GM23338 (cell line): Measurements from ENCODE around the gene HNRNPAB. TPM values are rescaled to one million over a fixed set of nuclear protein-coding genes. Genes with fewer than 3 reads are reported as not detected.

Source experiments
- ATAC-seq: fragments of 200-7000 bp; cut with Tn5 transposase; 3 replicates; pipeline ENCODE4 v1.9.1; 2020
- DNase-seq: peaks from one replicate; pipeline ENCODE4 v3.0.0-alpha.2; 2015; ENCODE audit warnings: low spot score
- H2AFZ ChIP-seq: fragments of 200-600 bp; sonication (generic); 2 replicates; pipeline ENCODE4 v1.8.0; 2016; ENCODE audit warnings: antibody characterized with exemption, mild to moderate bottlenecking, moderate library complexity
- H3F3A ChIP-seq: fragments of 200-600 bp; sonication (generic); replicated peaks from 2 replicates; pipeline ENCODE4 v1.8.0; 2017; ENCODE audit warnings: antibody characterized with exemption, mixed run types, low read depth
- H3K27ac ChIP-seq: fragments of 200-600 bp; sonication (generic); 2 replicates; pipeline ENCODE4 v1.6.1; 2016; ENCODE audit warnings: low read depth
- H3K27me3 ChIP-seq: fragments of 200-600 bp; sonication (generic); 2 replicates; pipeline ENCODE4 v1.8.0; 2016; ENCODE audit warnings: mild to moderate bottlenecking, mixed run types, moderate library complexity; ENCODE audit not compliant: insufficient read depth
- H3K36me3 ChIP-seq: fragments of 200-600 bp; sonication (generic); 2 replicates; pipeline ENCODE4 v1.8.0; 2016; ENCODE audit warnings: mild to moderate bottlenecking; ENCODE audit not compliant: insufficient read depth
- H3K4me1 ChIP-seq: fragments of 200-600 bp; sonication (generic); 2 replicates; pipeline ENCODE4 v1.8.0; 2016; ENCODE audit warnings: mild to moderate bottlenecking, moderate library complexity; ENCODE audit not compliant: insufficient read depth
- H3K4me2 ChIP-seq: fragments of 200-600 bp; sonication (generic); 2 replicates; pipeline ENCODE4 v1.7.1; 2017; ENCODE audit warnings: mixed run types
- H3K4me3 ChIP-seq: fragments of 200-600 bp; sonication (generic); 2 replicates; pipeline ENCODE4 v1.6.1; 2016; ENCODE audit warnings: mixed run types
- H3K79me2 ChIP-seq: fragments of 200-600 bp; sonication (generic); replicated peaks from 2 replicates; pipeline ENCODE4 v1.8.0; 2017; ENCODE audit warnings: mild to moderate bottlenecking; ENCODE audit not compliant: insufficient read depth
- H3K9me2 ChIP-seq: fragments of 200-600 bp; sonication (generic); 2 replicates; pipeline ENCODE4 v1.8.0; 2017; ENCODE audit not compliant: insufficient read depth
- H4K20me1 ChIP-seq: fragments of 200-600 bp; sonication (generic); replicated peaks from 2 replicates; pipeline ENCODE4 v1.8.0; 2017; ENCODE audit warnings: mild to moderate bottlenecking; ENCODE audit not compliant: insufficient read depth
- H3K27ac Mint-ChIP-seq: 2 replicates; pipeline ENCODE4 v1.8.0; 2020; ENCODE audit warnings: inconsistent platforms, mild to moderate bottlenecking, moderate library complexity, mixed read lengths
- H3K27me3 Mint-ChIP-seq: 3 replicates; pipeline ENCODE4 v1.8.0; 2022; ENCODE audit warnings: low read depth, mild to moderate bottlenecking, moderate library complexity, mixed read lengths, inconsistent platforms; ENCODE audit not compliant: insufficient read depth, poor library complexity
- H3K36me3 Mint-ChIP-seq: 3 replicates; pipeline ENCODE4 v1.8.0; 2021; ENCODE audit warnings: low read depth, mild to moderate bottlenecking, inconsistent platforms, moderate library complexity, mixed read lengths
- H3K4me1 Mint-ChIP-seq: 3 replicates; pipeline ENCODE4 v1.8.0; 2020; ENCODE audit warnings: mild to moderate bottlenecking, inconsistent platforms, mixed read lengths
- H3K4me3 Mint-ChIP-seq: 3 replicates; pipeline ENCODE4 v1.8.0; 2021; ENCODE audit warnings: moderate library complexity, mild to moderate bottlenecking, inconsistent platforms, mixed read lengths
- H3K9me3 Mint-ChIP-seq: 3 replicates; pipeline ENCODE4 v1.8.0; 2020; ENCODE audit warnings: moderate library complexity, mild to moderate bottlenecking, inconsistent platforms, mixed read lengths
- CREB1 ChIP-seq: fragments of 250-450 bp; sonication (Bioruptor Pico); IDR thresholded peaks from 2 replicates; pipeline ENCODE4 v1.5.0; 2020; ENCODE audit warnings: low read depth, mild to moderate bottlenecking, moderate library complexity
- ETS1 ChIP-seq: IDR thresholded peaks from 2 replicates; pipeline ENCODE4 v1.6.1; 2016; ENCODE audit warnings: antibody characterized with exemption
- EZH2 ChIP-seq: fragments of 200-600 bp; sonication (generic); IDR thresholded peaks from one replicate; pipeline ENCODE4 v1.8.0; 2017; ENCODE audit warnings: antibody characterized with exemption, mild to moderate bottlenecking, low read depth; ENCODE audit not compliant: unreplicated experiment
- JUNB ChIP-seq: IDR thresholded peaks from one replicate; pipeline ENCODE4 v1.6.1; 2016; ENCODE audit warnings: antibody characterized with exemption; ENCODE audit not compliant: unreplicated experiment
- POLR2AphosphoS5 ChIP-seq: IDR thresholded peaks from 2 replicates; pipeline ENCODE4 v1.6.1; 2016; ENCODE audit warnings: antibody characterized with exemption, low read depth
- STAT1 ChIP-seq: IDR thresholded peaks from one replicate; pipeline ENCODE4 v1.6.1; 2016; ENCODE audit warnings: antibody characterized with exemption; ENCODE audit not compliant: unreplicated experiment
- ZNF114 ChIP-seq: fragments of 250-450 bp; sonication (Bioruptor Pico); IDR thresholded peaks from 2 replicates; pipeline ENCODE4 v1.5.0; 2020; ENCODE audit warnings: mild to moderate bottlenecking, moderate library complexity
- ZNF331 ChIP-seq: fragments of 250-450 bp; sonication (Bioruptor Pico); IDR thresholded peaks from 2 replicates; pipeline ENCODE4 v1.5.0; 2020; ENCODE audit warnings: low read depth, mild to moderate bottlenecking, moderate library complexity
- polyA plus RNA-seq: library from polyadenylated mRNA; unstranded; fragments of >200 nt; fragmentation: Nextera tagmentation; extraction: Ambion mirVana; gene quantifications from 2 replicates; pipeline ENCODE4 v1.2.1, GENCODE V29; 2016
- total RNA-seq: library from RNA; depleted of rRNA; stranded (reverse); fragments of >200 nt; shearing (Covaris generic); gene quantifications from 2 replicates; pipeline ENCODE4 v1.2.3, GENCODE V29; 2014
- TF ChIP-seq, protein P1 (sequence below): IDR thresholded peaks from one replicate; pipeline ENCODE4 v1.6.1; 2018; ENCODE audit warnings: antibody characterized with exemption; ENCODE audit not compliant: unreplicated experiment
- TF ChIP-seq, protein P2 (sequence below): fragments of 250-450 bp; sonication (Bioruptor Pico); IDR thresholded peaks from 2 replicates; pipeline ENCODE4 v1.5.0; 2020; ENCODE audit warnings: mild to moderate bottlenecking, moderate library complexity

Gene HNRNPAB
- total and polyA plus RNA-seq, 2 experiments from 2014 or later = 304 to 579 TPM

DNA sequence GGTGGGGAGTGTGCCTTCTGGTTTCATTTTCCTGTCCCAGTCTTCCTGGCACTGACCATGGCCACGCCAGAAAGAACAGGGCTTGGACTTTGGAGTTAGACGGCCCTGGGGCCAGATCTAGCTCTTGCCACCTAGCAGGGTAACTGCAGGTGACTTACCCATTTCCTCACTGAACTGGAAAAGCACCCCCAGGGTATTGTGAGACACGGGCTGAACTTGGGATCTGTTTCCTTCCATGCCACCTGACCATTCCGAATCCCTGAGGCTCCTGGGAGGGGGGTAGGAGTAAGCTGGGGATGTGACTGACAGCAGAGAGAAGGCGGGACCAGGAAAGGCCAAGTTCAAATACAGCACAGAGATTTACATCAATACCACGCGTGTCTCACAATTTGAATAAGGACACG, 9.4 kb downstream of the HNRNPAB start (continued):
- TF ChIP-seq, protein P1, sequence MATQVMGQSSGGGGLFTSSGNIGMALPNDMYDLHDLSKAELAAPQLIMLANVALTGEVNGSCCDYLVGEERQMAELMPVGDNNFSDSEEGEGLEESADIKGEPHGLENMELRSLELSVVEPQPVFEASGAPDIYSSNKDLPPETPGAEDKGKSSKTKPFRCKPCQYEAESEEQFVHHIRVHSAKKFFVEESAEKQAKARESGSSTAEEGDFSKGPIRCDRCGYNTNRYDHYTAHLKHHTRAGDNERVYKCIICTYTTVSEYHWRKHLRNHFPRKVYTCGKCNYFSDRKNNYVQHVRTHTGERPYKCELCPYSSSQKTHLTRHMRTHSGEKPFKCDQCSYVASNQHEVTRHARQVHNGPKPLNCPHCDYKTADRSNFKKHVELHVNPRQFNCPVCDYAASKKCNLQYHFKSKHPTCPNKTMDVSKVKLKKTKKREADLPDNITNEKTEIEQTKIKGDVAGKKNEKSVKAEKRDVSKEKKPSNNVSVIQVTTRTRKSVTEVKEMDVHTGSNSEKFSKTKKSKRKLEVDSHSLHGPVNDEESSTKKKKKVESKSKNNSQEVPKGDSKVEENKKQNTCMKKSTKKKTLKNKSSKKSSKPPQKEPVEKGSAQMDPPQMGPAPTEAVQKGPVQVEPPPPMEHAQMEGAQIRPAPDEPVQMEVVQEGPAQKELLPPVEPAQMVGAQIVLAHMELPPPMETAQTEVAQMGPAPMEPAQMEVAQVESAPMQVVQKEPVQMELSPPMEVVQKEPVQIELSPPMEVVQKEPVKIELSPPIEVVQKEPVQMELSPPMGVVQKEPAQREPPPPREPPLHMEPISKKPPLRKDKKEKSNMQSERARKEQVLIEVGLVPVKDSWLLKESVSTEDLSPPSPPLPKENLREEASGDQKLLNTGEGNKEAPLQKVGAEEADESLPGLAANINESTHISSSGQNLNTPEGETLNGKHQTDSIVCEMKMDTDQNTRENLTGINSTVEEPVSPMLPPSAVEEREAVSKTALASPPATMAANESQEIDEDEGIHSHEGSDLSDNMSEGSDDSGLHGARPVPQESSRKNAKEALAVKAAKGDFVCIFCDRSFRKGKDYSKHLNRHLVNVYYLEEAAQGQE = no peak
- TF ChIP-seq POLR2AphosphoS5 = no peak
- no peak for TF ChIP-seq CREB1

DNA sequence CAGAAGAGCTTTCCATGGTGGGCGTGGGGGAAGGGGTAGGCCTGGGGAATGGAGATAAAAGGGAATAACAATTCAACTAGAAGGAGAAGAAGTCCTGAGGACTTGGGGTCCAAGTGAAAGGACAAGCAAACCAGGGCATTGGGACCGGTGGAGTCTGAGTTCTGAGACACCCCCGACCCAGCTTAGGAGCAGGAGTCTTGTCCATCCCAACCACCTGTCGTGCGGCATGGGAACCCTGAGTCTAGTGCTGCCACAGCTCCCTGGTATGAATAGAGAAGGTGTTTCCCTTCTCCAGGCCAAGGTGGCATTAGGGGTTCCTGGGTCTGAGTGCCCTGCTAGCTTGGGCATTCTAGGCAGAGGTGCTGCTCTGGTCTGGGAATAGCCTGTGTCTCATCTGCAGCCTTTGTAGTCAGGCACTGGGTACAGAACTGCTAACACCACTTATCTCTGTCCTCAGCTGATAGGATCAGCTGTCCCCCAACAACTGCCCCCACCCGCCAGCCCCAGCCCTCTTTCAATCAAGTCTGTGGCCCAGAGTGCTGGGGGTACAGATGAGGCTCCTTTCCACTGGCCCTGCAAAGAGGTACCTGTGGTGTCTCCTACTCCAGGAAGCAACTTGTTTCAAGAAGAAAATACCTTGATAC, 9.9 kb downstream of the HNRNPAB start:
- Histone ChIP-seq H3K27ac (no peak overlapping the region), H3K4me2 (no peak overlapping the region), H3K9me2 (no peaks in the 10 kb centered on the region), H3K27me3 (no peaks in the 10 kb centered on the region), H3K79me2 (no peaks in the 10 kb centered on the region), H3K4me3 (no peak overlapping the region), H4K20me1 (peaks cover 32% of the 10 kb centered on the region), H2AFZ (no peak overlapping the region), H3F3A (peaks cover 63% of the 10 kb centered on the region), H3K4me1 (peaks cover 7% of the 10 kb centered on the region; the same call in 1 of the 2 replicates), H3K36me3 (peaks cover 39% of the 10 kb centered on the region)
- Mint-ChIP-seq H3K4me1 (peaks cover 29% of the 10 kb centered on the region), H3K4me3 (no peak overlapping the region), H3K27me3 (peaks cover 32% of the 10 kb centered on the region), H3K27ac (no peak overlapping the region), H3K36me3 (peaks cover 93% of the 10 kb centered on the region), H3K9me3 (no peaks in the 10 kb centered on the region)
- ATAC-seq = no peak
- DNase-seq = no peak
- TF ChIP-seq ZNF331 (no peak), ETS1 (no peak), EZH2 (no peak), ZNF114 (CRISPR knock-in tag) (no peak), STAT1 (no peak), CREB1 (no peak), JUNB (no peak)
- TF ChIP-seq, protein P2, sequence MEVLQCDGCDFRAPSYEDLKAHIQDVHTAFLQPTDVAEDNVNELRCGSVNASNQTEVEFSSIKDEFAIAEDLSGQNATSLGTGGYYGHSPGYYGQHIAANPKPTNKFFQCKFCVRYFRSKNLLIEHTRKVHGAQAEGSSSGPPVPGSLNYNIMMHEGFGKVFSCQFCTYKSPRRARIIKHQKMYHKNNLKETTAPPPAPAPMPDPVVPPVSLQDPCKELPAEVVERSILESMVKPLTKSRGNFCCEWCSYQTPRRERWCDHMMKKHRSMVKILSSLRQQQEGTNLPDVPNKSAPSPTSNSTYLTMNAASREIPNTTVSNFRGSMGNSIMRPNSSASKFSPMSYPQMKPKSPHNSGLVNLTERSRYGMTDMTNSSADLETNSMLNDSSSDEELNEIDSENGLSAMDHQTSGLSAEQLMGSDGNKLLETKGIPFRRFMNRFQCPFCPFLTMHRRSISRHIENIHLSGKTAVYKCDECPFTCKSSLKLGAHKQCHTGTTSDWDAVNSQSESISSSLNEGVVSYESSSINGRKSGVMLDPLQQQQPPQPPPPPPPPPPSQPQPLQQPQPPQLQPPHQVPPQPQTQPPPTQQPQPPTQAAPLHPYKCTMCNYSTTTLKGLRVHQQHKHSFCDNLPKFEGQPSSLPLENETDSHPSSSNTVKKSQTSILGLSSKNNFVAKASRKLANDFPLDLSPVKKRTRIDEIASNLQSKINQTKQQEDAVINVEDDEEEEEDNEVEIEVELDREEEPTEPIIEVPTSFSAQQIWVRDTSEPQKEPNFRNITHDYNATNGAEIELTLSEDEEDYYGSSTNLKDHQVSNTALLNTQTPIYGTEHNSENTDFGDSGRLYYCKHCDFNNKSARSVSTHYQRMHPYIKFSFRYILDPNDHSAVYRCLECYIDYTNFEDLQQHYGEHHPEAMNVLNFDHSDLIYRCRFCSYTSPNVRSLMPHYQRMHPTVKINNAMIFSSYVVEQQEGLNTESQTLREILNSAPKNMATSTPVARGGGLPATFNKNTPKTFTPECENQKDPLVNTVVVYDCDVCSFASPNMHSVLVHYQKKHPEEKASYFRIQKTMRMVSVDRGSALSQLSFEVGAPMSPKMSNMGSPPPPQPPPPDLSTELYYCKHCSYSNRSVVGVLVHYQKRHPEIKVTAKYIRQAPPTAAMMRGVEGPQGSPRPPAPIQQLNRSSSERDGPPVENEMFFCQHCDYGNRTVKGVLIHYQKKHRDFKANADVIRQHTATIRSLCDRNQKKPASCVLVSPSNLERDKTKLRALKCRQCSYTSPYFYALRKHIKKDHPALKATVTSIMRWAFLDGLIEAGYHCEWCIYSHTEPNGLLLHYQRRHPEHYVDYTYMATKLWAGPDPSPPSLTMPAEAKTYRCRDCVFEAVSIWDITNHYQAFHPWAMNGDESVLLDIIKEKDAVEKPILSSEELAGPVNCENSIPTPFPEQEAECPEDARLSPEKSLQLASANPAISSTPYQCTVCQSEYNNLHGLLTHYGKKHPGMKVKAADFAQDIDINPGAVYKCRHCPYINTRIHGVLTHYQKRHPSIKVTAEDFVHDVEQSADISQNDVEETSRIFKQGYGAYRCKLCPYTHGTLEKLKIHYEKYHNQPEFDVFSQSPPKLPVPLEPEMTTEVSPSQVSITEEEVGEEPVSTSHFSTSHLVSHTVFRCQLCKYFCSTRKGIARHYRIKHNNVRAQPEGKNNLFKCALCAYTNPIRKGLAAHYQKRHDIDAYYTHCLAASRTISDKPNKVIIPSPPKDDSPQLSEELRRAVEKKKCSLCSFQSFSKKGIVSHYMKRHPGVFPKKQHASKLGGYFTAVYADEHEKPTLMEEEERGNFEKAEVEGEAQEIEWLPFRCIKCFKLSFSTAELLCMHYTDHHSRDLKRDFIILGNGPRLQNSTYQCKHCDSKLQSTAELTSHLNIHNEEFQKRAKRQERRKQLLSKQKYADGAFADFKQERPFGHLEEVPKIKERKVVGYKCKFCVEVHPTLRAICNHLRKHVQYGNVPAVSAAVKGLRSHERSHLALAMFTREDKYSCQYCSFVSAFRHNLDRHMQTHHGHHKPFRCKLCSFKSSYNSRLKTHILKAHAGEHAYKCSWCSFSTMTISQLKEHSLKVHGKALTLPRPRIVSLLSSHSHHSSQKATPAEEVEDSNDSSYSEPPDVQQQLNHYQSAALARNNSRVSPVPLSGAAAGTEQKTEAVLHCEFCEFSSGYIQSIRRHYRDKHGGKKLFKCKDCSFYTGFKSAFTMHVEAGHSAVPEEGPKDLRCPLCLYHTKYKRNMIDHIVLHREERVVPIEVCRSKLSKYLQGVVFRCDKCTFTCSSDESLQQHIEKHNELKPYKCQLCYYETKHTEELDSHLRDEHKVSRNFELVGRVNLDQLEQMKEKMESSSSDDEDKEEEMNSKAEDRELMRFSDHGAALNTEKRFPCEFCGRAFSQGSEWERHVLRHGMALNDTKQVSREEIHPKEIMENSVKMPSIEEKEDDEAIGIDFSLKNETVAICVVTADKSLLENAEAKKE (CRISPR knock-in tag) = no peak
- TF ChIP-seq, protein P1 = no peak
